ENCODE results near the gene DNAJA2.
A peak's percentile ranks its signal among the peaks of the same experiment; 100 is the strongest.

DNA sequence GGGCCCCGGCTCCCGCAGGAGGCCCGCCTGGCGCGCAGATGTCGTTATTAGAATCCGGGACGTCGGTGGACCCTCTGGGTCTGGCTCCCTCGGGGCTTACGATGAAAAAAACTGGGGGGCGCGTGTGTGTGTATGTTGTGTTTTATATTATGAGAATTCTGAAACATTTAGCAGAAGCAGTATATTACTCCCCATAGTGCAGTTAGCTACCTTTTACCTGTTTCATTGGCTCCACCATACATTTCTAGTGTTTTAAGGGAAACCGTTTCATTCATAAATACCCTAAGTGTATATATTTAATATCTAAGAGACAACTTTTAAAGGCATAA lies 486 bp upstream of the DNAJA2 start:
- TF ChIP-seq, protein P1, sequence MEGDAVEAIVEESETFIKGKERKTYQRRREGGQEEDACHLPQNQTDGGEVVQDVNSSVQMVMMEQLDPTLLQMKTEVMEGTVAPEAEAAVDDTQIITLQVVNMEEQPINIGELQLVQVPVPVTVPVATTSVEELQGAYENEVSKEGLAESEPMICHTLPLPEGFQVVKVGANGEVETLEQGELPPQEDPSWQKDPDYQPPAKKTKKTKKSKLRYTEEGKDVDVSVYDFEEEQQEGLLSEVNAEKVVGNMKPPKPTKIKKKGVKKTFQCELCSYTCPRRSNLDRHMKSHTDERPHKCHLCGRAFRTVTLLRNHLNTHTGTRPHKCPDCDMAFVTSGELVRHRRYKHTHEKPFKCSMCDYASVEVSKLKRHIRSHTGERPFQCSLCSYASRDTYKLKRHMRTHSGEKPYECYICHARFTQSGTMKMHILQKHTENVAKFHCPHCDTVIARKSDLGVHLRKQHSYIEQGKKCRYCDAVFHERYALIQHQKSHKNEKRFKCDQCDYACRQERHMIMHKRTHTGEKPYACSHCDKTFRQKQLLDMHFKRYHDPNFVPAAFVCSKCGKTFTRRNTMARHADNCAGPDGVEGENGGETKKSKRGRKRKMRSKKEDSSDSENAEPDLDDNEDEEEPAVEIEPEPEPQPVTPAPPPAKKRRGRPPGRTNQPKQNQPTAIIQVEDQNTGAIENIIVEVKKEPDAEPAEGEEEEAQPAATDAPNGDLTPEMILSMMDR (IDR thresholded peaks at IDR 0.05) = peak in 1 of 4 experiments; percentile 8
- TF ChIP-seq POLR2A (IDR thresholded peaks at IDR 0.05) = no peak
- no peak for TF ChIP-seq POLR2AphosphoS5 (IDR thresholded peaks at IDR 0.05)

All from sigmoid colon (tissue), 4 donors.